H9 (cell line): ENCODE data around the gene STARD8. TPM values are rescaled to one million over a fixed set of nuclear protein-coding genes. Genes with fewer than 3 reads are reported as not detected.

Experiments used
- DNase-seq: peaks from one replicate; pipeline ENCODE4 v3.0.0-alpha.2; 2017
- H2AFZ ChIP-seq: one replicate; pipeline ENCODE4 v1.6.1; 2013; ENCODE audit warnings: mild to moderate bottlenecking, low read length, control low read depth, moderate library complexity
- H2AK5ac ChIP-seq: 2 replicates; pipeline ENCODE4 v1.6.1; 2013; ENCODE audit warnings: low read length, control low read depth, mixed read lengths; ENCODE audit not compliant: insufficient read length
- H2BK120ac ChIP-seq: one replicate; pipeline ENCODE4 v1.6.1; 2013; ENCODE audit warnings: low read depth, mild to moderate bottlenecking, low read length, control low read depth, inconsistent platforms; ENCODE audit not compliant: poor library complexity, severe bottlenecking
- H2BK12ac ChIP-seq: 2 replicates; pipeline ENCODE4 v1.6.1; 2013; ENCODE audit warnings: low read length, control low read depth, mixed read lengths, low read depth; ENCODE audit not compliant: insufficient read length
- H2BK15ac ChIP-seq: 2 replicates; pipeline ENCODE4 v1.6.1; 2013; ENCODE audit warnings: low read depth, low read length, control low read depth
- H2BK20ac ChIP-seq: one replicate; pipeline ENCODE4 v1.6.1; 2013; ENCODE audit warnings: low read depth, mild to moderate bottlenecking, low read length, control low read depth, inconsistent platforms; ENCODE audit not compliant: poor library complexity, severe bottlenecking
- H2BK5ac ChIP-seq: 2 replicates; pipeline ENCODE4 v1.6.1; 2013; ENCODE audit warnings: low read length, control low read depth, mixed read lengths; ENCODE audit not compliant: insufficient read length
- H3K14ac ChIP-seq: 2 replicates; pipeline ENCODE4 v1.6.1; 2013; ENCODE audit warnings: low read length, control low read depth; ENCODE audit not compliant: insufficient read depth
- H3K18ac ChIP-seq: 2 replicates; pipeline ENCODE4 v1.6.1; 2013; ENCODE audit warnings: low read depth, mild to moderate bottlenecking, mixed read lengths, low read length, control low read depth; ENCODE audit not compliant: insufficient read length
- H3K23ac ChIP-seq: 2 replicates; pipeline ENCODE4 v1.6.1; 2013; ENCODE audit warnings: low read length, control low read depth, mixed read lengths, low read depth; ENCODE audit not compliant: insufficient read length
- H3K23me2 ChIP-seq: 2 replicates; pipeline ENCODE4 v1.6.1; 2013; ENCODE audit warnings: low read depth, mild to moderate bottlenecking, mixed read lengths, low read length, control low read depth; ENCODE audit not compliant: insufficient read length, poor library complexity, severe bottlenecking
- H3K27ac ChIP-seq: 2 replicates; pipeline ENCODE4 v1.5.1; 2013; ENCODE audit warnings: low read length, control low read depth, mixed read lengths, low read depth; ENCODE audit not compliant: insufficient read length
- H3K27me3 ChIP-seq: 2 replicates; pipeline ENCODE4 v1.6.1; 2013; ENCODE audit warnings: low read length, control low read depth, inconsistent platforms; ENCODE audit not compliant: insufficient read depth
- H3K4ac ChIP-seq: 2 replicates; pipeline ENCODE4 v1.6.1; 2013; ENCODE audit warnings: low read depth, mild to moderate bottlenecking, control low read depth, inconsistent platforms, low read length, moderate library complexity
- H3K4me1 ChIP-seq: 2 replicates; pipeline ENCODE4 v1.6.1; 2013; ENCODE audit warnings: low read length, control low read depth, inconsistent platforms; ENCODE audit not compliant: insufficient read depth
- H3K4me2 ChIP-seq: 2 replicates; pipeline ENCODE4 v1.6.1; 2013; ENCODE audit warnings: low read length, control low read depth, mixed read lengths; ENCODE audit not compliant: insufficient read length, insufficient read depth
- H3K56ac ChIP-seq: 2 replicates; pipeline ENCODE4 v1.6.1; 2013; ENCODE audit warnings: low read depth, mild to moderate bottlenecking, mixed read lengths, low read length, control low read depth; ENCODE audit not compliant: insufficient read length
- H3K79me1 ChIP-seq: 2 replicates; pipeline ENCODE4 v1.6.1; 2013; ENCODE audit warnings: low read depth, mild to moderate bottlenecking, moderate library complexity, low read length, control low read depth, inconsistent platforms; ENCODE audit not compliant: insufficient read depth, poor library complexity, severe bottlenecking
- H3K79me2 ChIP-seq: 2 replicates; pipeline ENCODE4 v1.6.1; 2013; ENCODE audit warnings: low read length, control low read depth, inconsistent platforms; ENCODE audit not compliant: insufficient read depth
- H3K9ac ChIP-seq: 2 replicates; pipeline ENCODE4 v1.6.1; 2013; ENCODE audit warnings: low read length, control low read depth, mixed read lengths; ENCODE audit not compliant: insufficient read length; ENCODE audit errors: extremely low read depth
- H3K9me3 ChIP-seq: one replicate; pipeline ENCODE4 v1.6.1; 2013; ENCODE audit warnings: low read depth, low read length, inconsistent platforms; ENCODE audit not compliant: control insufficient read depth
- H3T11ph ChIP-seq: one replicate; pipeline ENCODE4 v1.6.1; 2013; ENCODE audit warnings: mild to moderate bottlenecking, low read length, control low read depth, inconsistent platforms
- H4K20me1 ChIP-seq: one replicate; pipeline ENCODE4 v1.6.1; 2013; ENCODE audit not compliant: control insufficient read depth, insufficient read length, insufficient read depth
- H4K5ac ChIP-seq: 2 replicates; pipeline ENCODE4 v1.6.1; 2013; ENCODE audit warnings: low read depth, mild to moderate bottlenecking, mixed read lengths, low read length, control low read depth; ENCODE audit not compliant: insufficient read length
- H4K8ac ChIP-seq: replicated peaks from 2 replicates; pipeline ENCODE4 v1.6.1; 2013; ENCODE audit warnings: low read length, control low read depth, mixed read lengths, low read depth; ENCODE audit not compliant: insufficient read length
- H4K91ac ChIP-seq: 2 replicates; pipeline ENCODE4 v1.6.1; 2013; ENCODE audit warnings: low read depth, mild to moderate bottlenecking, moderate library complexity, mixed read lengths, low read length, control low read depth; ENCODE audit not compliant: insufficient read length
- H3K27ac Mint-ChIP-seq, 3 experiments: 2 replicates in 2 of 3; 3 replicates in 1 of 3; pipeline ENCODE4 v1.8.0; 2020 to 2021; ENCODE audit warnings: mixed read lengths in 3 of 3, mild to moderate bottlenecking in 1 of 3, moderate library complexity in 1 of 3
- H3K27me3 Mint-ChIP-seq: 2 replicates; pipeline ENCODE4 v1.8.0; 2021; ENCODE audit warnings: low read depth, mild to moderate bottlenecking, moderate library complexity, mixed read lengths
- H3K36me3 Mint-ChIP-seq, 3 experiments: 2 replicates in 2 of 3; 3 replicates in 1 of 3; pipeline ENCODE4 v1.8.0; 2020 to 2021; ENCODE audit warnings: low read depth in 3 of 3, mixed read lengths in 3 of 3; ENCODE audit not compliant: insufficient read depth in 1 of 3
- H3K4me1 Mint-ChIP-seq, 2 experiments: 2 replicates each; pipeline ENCODE4 v1.8.0; 2020; ENCODE audit warnings: mixed read lengths in 2 of 2
- H3K4me3 Mint-ChIP-seq, 2 experiments: 2 replicates in 1 of 2; 3 replicates in 1 of 2; pipeline ENCODE4 v1.8.0; 2020 to 2021; ENCODE audit warnings: mild to moderate bottlenecking in 2 of 2, mixed read lengths in 2 of 2, moderate library complexity in 1 of 2
- H3K9me3 Mint-ChIP-seq, 2 experiments: 2 replicates in 1 of 2; 3 replicates in 1 of 2; pipeline ENCODE4 v1.8.0; 2020; ENCODE audit warnings: mild to moderate bottlenecking in 2 of 2, mixed read lengths in 2 of 2, moderate library complexity in 1 of 2
- CTCF ChIP-seq: fragments of 200-600 bp; sonication (generic); conservative IDR thresholded peaks from 3 replicates; pipeline ENCODE4 v1.8.0; 2021; ENCODE audit warnings: antibody characterized with exemption, mild to moderate bottlenecking
- WGBS: extraction: QIAGEN DNeasy Blood & Tissue Kit; methylation state at CpG from one replicate; pipeline ENCODE4 v1.1.7; 2013; ENCODE audit warnings: missing lambda C conversion rate, low lambda C conversion rate, mixed read lengths; ENCODE audit not compliant: insufficient read length; ENCODE audit errors: extremely low coverage; 5-methylcytosine and 5-hydroxymethylcytosine counted together
- total RNA-seq: library from RNA; stranded (reverse); gene quantifications from 2 replicates; pipeline ENCODE4 v1.2.1, GENCODE V29; 2021

The STARD8 gene
- total RNA-seq, 1 experiment from 2014 or later: 0.52 TPM

- Histone ChIP-seq H3K4me1 (no peaks in the 10 kb centered on the region), H2BK12ac (no peak overlapping the region), H2BK5ac (no peak overlapping the region), H4K20me1 (no peaks in the 10 kb centered on the region), H3K79me1 (no peaks in the 10 kb centered on the region), H3K18ac (no peak overlapping the region), H3K14ac (no peak overlapping the region), H3K4ac (no peak overlapping the region), H3K79me2 (no peaks in the 10 kb centered on the region), H2AFZ (no peak overlapping the region), H3K9ac (no peak overlapping the region), H3K23ac (no peak overlapping the region), H3K27ac (no peak overlapping the region), H4K5ac (no peak overlapping the region), H4K91ac (no peak overlapping the region), H3K4me2 (no peak overlapping the region), H2BK120ac (no peak overlapping the region), H3K27me3 (no peaks in the 10 kb centered on the region), H3K9me3 (peaks cover 37% of the 10 kb centered on the region), H4K8ac (no peak overlapping the region), H2BK15ac (no peak overlapping the region), H3K23me2 (no peaks in the 10 kb centered on the region), H2AK5ac (no peak overlapping the region), H2BK20ac (no peak overlapping the region), H3K56ac (no peak overlapping the region), H3T11ph (no peak overlapping the region)
- H3K4me1 Mint-ChIP-seq: peaks cover 5 to 6% of the 10 kb centered on the region in 2 experiments; a peak in 1 of 4 replicates
- no peak overlapping the region for H3K4me3 Mint-ChIP-seq
- WGBS: no CpG with 5 or more reads among the region's 9 CpGs
- TF ChIP-seq CTCF: no peak
- H3K27ac Mint-ChIP-seq: no peak overlapping the region
- peaks cover 59 to 70% of the 10 kb centered on the region in 2 experiments for H3K9me3 Mint-ChIP-seq
- peaks cover 9 to 17% (median 9%) of the 10 kb centered on the region in 3 experiments; a peak in 5 of 7 replicates for H3K36me3 Mint-ChIP-seq
- peaks cover 5% of the 10 kb centered on the region; the same call in 1 of the 2 replicates for H3K27me3 Mint-ChIP-seq
- DNase-seq: no peak
Observed at GRCh38 chrX:68720851-68721250, 73.4 kb downstream of the STARD8 start.
